SK-N-DZ (cell line): Measurements from ENCODE around the gene RWDD3.
A peak's percentile ranks its signal among the peaks of the same experiment; 100 is the strongest.

Experiments
- DNase-seq: peaks from one replicate; pipeline ENCODE4 v3.0.0-alpha.2; 2015; ENCODE audit warnings: low spot score

RWDD3 gene

DNA sequence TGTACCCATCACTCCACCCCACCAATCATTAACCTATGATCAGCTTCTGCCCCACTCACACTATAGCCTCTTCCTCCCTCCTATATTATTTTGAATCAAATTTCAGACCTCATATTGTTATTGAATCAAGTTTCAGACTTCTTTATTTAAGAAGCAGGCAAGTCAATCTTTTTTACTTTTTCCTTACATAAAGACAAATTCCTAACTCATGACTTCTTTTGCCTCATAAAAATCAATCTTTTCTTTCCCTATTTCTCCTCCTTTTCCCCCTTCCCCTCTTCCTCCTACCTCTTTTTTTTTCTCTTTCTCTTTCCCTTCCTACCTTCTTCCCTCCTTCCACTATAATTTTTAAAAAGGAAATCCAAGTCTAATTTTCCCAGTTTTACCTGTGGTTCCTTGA is 4.3 kb upstream of the RWDD3 start:
- no peak for DNase-seq

DNA sequence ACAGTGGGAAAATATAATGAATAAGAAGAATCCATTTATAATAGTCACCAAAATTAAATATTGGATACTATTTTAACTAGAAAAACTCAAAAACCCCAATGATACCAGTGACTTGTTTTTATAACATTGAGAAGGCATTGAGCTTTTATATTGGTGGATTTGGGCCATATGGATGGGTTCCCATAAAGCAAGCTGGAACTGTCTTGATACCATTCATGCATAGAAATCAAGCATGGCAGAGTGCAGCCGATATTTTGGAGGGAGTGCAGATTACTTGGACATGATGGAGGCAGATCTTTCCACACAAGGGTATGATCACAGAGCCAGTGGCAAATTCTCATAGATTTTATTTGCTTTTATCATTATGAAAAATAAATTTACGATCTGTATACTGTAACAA is 3.8 kb upstream of the RWDD3 start:
- DNase-seq, result no peak

GRCh38 chr1:95230768-95231191 is 3.2 kb upstream of the RWDD3 start:
- DNase-seq, result no peak

DNA sequence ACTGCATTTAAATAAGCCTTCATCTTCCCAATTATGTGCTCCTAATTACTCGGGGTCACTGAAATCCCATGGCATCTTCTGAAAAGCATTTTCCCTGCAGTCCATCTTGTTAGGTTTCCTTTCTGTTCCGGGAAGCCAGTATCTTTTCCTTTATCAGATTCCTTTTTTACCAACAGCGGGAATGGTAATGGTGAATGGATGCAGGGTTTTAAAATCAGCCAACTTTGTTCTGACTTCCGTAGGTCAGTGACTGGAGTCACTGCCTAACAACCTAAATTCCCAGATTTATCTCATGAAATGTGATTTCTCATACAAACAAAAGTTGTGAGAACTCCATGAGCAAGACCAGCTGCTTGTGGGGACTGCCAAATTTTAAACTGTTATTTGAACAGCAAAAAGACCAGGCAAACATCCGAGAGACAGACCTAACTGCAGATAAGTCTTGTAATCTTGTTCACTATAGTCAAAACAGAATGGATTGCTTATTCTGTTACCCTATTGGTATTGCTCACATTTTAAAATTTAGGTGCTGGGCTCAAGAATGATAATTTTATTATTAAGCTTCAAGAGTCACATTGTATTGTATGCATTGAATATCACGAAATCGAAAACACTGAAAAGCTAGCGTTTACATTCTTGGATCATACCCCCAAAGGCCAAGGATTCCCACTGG is 1.2 kb upstream of the RWDD3 start:
- no peak for DNase-seq

DNA sequence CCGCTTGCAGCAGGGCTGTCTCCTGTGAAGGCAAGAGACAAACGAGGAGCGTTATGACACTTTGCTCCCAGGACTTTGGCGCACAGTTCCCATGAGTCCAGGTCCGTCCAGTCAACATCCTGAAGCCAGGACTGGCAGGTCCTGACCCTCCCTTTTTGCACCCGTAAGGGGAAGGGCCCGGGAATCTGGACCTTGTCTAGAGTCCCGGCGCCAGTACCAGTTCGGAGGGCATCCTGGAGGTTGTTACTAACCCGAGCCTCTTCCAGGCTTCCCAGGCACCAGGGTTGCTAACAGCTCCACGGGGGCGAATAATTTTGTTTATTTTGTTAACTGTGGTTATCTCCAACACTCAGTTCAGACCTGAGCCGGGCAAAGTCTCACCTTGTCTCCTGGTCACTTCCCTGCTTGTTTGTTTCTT is 682 bp upstream of the RWDD3 start:
- peak; percentile 18 for DNase-seq

- DNase-seq, result no peak
Measured at GRCh38 chr1:95236784-95237575, 3.0 kb downstream of the RWDD3 start.

DNA sequence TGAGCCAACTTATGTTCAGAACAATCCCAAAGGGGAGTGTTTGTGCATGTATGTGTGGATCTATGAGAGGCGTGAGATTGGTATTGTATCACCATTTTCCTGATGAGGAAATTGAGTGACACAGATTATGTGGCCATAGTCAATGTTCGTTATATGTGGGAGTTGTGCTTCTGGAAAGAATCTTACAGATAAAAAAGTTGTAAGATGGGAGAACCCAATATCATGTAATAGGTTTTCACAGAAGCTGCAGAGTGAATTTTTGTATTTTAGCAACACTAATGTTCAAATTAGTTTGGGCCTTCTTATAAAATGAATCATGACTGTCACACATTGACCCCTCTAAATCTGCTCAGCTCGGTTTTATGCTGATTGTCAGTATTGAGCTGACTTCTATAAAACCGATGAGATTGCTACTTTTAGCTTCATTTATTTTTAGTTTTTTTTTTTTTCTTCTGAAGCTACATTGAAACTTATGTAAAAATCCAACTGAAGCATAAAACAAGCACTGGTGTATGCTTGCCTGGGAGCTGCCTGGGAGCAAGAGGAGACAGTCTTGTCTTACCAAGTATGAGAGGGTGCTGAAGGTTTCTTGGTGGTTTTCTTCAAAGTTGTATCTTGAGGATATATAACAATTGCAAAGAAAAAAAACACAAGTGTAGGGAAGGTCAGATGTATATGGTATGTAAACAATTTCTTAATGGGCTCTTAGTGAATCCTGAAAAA is 4.1 kb downstream of the RWDD3 start:
- no peak for DNase-seq

- DNase-seq, result no peak
Measured at GRCh38 chr1:95245029-95245428, 11.0 kb downstream of the RWDD3 start.

GRCh38 chr1:95246511-95246910 is 12.5 kb downstream of the RWDD3 start:
- DNase-seq, result no peak

- no peak for DNase-seq
Measured at GRCh38 chr1:95247607-95248006, 13.6 kb downstream of the RWDD3 start.

- DNase-seq, result no peak
Measured at GRCh38 chr1:95249916-95250315, 15.9 kb downstream of the RWDD3 start.

DNA sequence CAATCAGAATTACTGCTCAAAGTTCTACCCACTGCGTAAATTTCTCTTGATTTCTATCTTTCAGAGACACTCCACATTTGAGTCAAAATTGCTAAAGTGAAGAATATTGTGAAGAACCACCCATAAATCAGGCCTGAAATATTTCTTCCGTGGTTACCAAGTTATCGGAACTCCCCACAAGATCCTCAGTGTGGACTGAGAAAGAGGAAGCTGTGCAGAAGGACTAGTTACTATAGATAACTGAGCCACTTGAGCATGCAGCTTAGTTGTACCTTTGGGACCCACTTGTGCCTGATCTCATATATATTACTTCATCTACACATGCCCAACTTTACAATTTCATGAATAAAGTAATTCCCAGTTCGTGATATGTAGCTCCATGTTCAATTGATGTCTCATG is 18.4 kb downstream of the RWDD3 start:
- DNase-seq, result no peak

DNA sequence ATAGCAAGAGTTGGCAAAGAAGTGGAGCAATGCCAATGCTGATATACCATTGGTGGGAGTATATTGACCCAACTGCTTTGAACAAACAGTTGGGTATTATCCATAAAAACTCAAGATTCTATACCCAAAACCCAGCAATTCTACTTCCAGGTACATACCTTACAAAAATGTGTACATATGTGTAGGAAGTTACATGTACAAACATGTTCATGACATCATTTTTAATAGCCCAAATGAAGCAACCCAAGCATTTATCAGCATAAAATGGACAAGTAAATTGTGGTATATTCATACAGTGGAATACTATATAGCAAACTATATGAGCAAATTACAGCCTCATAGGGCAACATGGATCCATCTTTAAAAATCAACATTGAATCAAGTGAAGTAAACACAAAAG is 20.9 kb downstream of the RWDD3 start:
- DNase-seq, result no peak

DNA sequence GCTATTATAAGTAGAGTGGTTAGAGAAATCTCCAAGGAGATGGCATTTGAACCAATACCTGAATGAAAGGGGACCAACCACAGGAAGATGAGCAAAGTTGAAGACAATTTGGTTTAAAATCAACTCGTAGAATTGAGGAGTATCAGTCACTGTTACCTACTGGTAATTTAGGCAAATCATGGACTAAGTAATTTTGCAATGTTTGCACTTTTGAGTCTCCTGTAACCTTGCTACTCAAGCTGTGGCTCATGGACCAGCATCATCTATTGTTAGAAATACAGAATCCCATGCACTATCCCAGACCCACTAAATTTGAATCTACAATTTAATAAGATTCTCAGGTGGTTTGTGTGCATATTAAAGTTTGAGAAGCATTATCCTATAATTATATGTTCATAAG is 21.8 kb downstream of the RWDD3 start:
- no peak for DNase-seq

- no peak for DNase-seq
Measured at GRCh38 chr1:95257758-95258157, 23.7 kb downstream of the RWDD3 start.

GRCh38 chr1:95259245-95259644 is 25.2 kb downstream of the RWDD3 start:
- no peak for DNase-seq

GRCh38 chr1:95262913-95263312 is 28.9 kb downstream of the RWDD3 start:
- no peak for DNase-seq

DNA sequence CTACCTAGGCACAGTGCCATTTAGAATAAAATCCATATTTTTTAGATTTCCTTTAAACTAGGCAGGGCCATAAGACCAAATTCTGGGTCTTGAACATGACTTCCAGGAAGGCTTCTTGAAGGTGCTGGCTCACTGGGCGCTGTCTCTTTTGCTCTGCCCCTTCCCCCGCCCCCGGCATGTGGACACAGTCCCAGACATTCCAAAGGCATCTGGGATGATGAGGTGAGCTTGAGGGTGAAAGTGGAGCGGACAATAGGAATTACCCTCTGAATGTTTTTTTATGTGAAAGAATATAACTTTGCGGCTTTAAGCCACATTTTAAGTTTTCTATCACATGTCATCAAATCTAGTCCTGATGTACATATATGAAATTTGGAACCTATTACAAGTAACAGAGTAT is 29.4 kb downstream of the RWDD3 start:
- DNase-seq, result no peak

- peak; percentile 51 for DNase-seq
Measured at GRCh38 chr1:95265106-95265505, 31.1 kb downstream of the RWDD3 start.

DNA sequence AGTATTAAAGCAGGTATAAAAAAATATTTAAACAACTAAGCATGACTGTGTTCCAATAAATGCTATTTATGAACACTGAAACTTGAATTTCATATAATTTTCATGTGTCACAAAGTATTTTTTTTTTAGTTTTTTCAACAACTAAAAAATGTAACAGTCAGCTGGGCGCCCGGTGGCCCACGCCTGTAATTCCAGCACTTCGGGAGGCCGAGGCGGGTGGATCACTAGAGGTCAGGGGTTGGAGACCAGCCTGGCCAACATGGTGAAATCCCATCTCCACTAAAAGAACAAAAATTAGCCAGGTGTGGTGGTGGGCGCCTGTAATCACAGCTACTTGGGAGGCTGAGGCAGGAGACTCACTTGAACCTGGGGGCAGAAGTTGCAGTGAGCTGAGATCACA is 42.4 kb downstream of the RWDD3 start:
- DNase-seq, result no peak

GRCh38 chr1:95278173-95279006 is 44.4 kb downstream of the RWDD3 start:
- no peak for DNase-seq
